B cell (primary cell): ENCODE results near the gene SPINK14.

Experiments
- CTCF ChIP-seq: fragments of 200-600 bp; IDR thresholded peaks from one replicate; pipeline ENCODE4 v1.8.0; 2022; ENCODE audit warnings: antibody characterized with exemption, mild to moderate bottlenecking
- EZH2 ChIP-seq: IDR thresholded peaks from 2 replicates; pipeline ENCODE4 v1.6.1; 2012; ENCODE audit warnings: borderline replicate concordance, low read depth, mild to moderate bottlenecking, moderate library complexity, low read length; ENCODE audit not compliant: insufficient read depth, poor library complexity, severe bottlenecking

GRCh38 chr5:148168246-148168645 is at the start of gene SPINK14:
- TF ChIP-seq CTCF (no peak), EZH2 (no peak)
